Measurements from ENCODE around the gene INAFM2. TPM values are rescaled to one million over a fixed set of nuclear protein-coding genes. Genes with fewer than 3 reads are reported as not detected.

Gene INAFM2
- polyA plus RNA-seq, 2 of the 4 experiments (the other 2 are of a cell fraction) = 2.8 to 3.8 TPM

DNA sequence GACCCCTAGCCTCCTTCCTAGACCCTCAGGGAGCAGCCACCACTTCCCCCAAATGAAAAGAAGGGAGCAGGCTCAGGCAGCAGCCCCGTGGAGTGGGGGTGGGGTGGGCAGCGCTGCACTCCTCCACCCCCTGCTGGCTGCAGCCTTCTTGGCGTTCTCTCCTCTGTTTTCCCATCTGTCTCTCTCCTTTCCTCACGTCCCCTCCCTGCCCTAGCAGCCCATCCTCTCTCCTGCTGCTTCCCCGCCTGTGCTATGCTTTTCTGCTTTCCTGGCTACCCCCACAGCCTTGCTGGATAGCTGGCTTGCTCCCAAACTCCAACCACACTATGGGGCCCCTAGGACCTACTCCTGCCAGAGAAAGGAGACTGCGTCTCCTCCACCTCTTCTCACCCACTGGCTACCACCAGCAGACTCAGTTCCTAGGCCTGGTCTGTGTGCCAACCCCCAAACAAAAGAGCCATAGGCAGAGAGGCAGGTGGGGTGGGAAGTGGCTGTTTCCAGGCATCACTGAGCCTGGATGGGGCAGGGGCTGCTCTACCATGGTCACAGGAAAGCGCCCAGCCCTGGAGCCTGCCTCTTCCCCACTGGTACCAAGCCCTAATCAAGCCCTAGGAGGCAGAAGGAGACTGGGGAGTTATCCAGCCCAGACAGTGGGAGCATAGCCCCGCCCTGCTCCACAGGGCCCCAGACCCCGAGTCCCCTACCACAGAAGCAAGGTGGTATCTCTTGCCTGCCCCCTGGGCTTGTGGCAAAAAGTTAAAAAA lies 31.1 kb downstream of the INAFM2 start:
- TF ChIP-seq CBX2 (IDR thresholded peaks at IDR 0.05; ENCODE audit: borderline replicate concordance, low read depth) (no peak), SMC3 (IDR thresholded peaks at IDR 0.05) (0 out of 3 replicates have a peak, but pooled peaks have one; percentile 10)
- TF ChIP-seq, protein P1, sequence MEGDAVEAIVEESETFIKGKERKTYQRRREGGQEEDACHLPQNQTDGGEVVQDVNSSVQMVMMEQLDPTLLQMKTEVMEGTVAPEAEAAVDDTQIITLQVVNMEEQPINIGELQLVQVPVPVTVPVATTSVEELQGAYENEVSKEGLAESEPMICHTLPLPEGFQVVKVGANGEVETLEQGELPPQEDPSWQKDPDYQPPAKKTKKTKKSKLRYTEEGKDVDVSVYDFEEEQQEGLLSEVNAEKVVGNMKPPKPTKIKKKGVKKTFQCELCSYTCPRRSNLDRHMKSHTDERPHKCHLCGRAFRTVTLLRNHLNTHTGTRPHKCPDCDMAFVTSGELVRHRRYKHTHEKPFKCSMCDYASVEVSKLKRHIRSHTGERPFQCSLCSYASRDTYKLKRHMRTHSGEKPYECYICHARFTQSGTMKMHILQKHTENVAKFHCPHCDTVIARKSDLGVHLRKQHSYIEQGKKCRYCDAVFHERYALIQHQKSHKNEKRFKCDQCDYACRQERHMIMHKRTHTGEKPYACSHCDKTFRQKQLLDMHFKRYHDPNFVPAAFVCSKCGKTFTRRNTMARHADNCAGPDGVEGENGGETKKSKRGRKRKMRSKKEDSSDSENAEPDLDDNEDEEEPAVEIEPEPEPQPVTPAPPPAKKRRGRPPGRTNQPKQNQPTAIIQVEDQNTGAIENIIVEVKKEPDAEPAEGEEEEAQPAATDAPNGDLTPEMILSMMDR (IDR thresholded peaks at IDR 0.05) = no peak
- FAIRE-seq (no peak), DNase-seq (ENCODE audit: low read depth in 1 of 2, low spot score in 1 of 2) (peak in 1 of 2 experiments; percentile 23), ATAC-seq (peak; percentile 63 to 75; a peak in 4 of 6 replicates)
- Histone ChIP-seq H3K27ac (no peak overlapping the region), H3K4me3 (no peak overlapping the region), H3K4me1 (peaks cover 6% of the 10 kb centered on the region; the same call in 1 of the 3 replicates), H3K9me3 (no peaks in the 10 kb centered on the region), H3K4me2 (0 out of 3 replicates have a peak overlapping the region, but pooled peaks have one; percentile 39)
- 43% methylated on average over 9 of the region's 9 CpGs for WGBS (ENCODE audit: missing lambda C conversion rate)
- ChIA-PET POLR2A (no interaction called here), CTCF (interaction anchor here (0.6 to 7.0 kb wide), 7 partner anchors 8 to 152 kb away, joined by 3 to 49 read pairs (median 22); partner anchors contain the start of gene CCDC9B)

DNA sequence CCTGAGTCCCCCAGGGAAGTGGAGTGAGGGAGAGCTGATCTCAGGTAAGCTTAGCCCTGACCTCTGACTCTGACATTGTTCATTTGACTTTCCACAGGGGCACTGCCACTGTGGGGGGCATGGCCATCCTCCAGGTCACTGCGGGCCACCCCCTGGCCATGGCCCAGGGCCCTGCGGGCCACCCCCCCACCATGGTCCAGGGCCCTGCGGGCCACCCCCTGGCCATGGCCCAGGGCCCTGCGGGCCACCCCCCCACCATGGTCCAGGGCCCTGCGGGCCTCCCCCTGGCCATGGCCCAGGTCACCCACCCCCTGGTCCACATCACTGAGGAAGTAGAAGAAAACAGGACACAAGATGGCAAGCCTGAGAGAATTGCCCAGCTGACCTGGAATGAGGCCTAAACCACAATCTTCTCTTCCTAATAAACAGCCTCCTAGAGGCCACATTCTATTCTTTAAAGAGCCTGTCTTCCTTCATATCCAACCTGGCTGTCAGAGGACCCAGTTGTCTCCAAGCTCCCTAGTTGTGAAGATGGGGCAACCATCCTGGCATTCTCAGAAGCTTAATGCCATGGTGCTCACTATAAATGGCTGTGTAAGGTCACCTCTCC lies 32.6 kb downstream of the INAFM2 start:
- H3K4me1 ChIP-seq = peaks cover 6% of the 10 kb centered on the region; the same call in 1 of the 3 replicates
- FAIRE-seq = no peak
- no peak for TF ChIP-seq ZSCAN20 (CRISPR knock-in tag; IDR thresholded peaks at IDR 0.05)
- TF ChIP-seq EHF (CRISPR knock-in tag; IDR thresholded peaks at IDR 0.05) = no peak
- no peak for TF ChIP-seq NR3C1 (IDR thresholded peaks at IDR 0.05)
- no peak for TF ChIP-seq MYC (IDR thresholded peaks at IDR 0.05; ENCODE audit: borderline replicate concordance, low read length)
- TF ChIP-seq BHLHE40 (IDR thresholded peaks at IDR 0.05; ENCODE audit: low read depth, low read length) = no peak
- TF ChIP-seq RARB (CRISPR knock-in tag; IDR thresholded peaks at IDR 0.05) = no peak
- no peak for TF ChIP-seq HOXA7 (CRISPR knock-in tag; IDR thresholded peaks at IDR 0.05)
- TF ChIP-seq NPAS2 (CRISPR knock-in tag; IDR thresholded peaks at IDR 0.05; ENCODE audit: borderline replicate concordance) = no peak
- TF ChIP-seq TFCP2L1 (CRISPR knock-in tag; IDR thresholded peaks at IDR 0.05) = no peak
- no peak for TF ChIP-seq FOSB (CRISPR knock-in tag; IDR thresholded peaks at IDR 0.05)
- TF ChIP-seq GATA3 (IDR thresholded peaks at IDR 0.05; ENCODE audit: borderline replicate concordance) = no peak
- TF ChIP-seq, protein P2, sequence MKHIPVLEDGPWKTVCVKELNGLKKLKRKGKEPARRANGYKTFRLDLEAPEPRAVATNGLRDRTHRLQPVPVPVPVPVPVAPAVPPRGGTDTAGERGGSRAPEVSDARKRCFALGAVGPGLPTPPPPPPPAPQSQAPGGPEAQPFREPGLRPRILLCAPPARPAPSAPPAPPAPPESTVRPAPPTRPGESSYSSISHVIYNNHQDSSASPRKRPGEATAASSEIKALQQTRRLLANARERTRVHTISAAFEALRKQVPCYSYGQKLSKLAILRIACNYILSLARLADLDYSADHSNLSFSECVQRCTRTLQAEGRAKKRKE (CRISPR knock-in tag; IDR thresholded peaks at IDR 0.05; ENCODE audit: low read depth) = no peak
- no peak for TF ChIP-seq MAFK (IDR thresholded peaks at IDR 0.05; ENCODE audit: partially characterized antibody)
- ChIA-PET POLR2A (no interaction called here), CTCF (interaction anchor here (0.9 to 7.0 kb wide), 6 partner anchors 10 to 33 kb away, joined by 3 to 49 read pairs (median 21); partner anchors contain the start of genes CCDC9B and INAFM2)
- no peak overlapping the region for H3K4me2 ChIP-seq
- ATAC-seq = no peak
- H3K27ac ChIP-seq = no peak overlapping the region
- WGBS (ENCODE audit: missing lambda C conversion rate) = 71% methylated on average over 1 of the region's 5 CpGs
- no peaks in the 10 kb centered on the region for H3K9me3 ChIP-seq
- H3K4me3 ChIP-seq = no peak overlapping the region
- no peak for DNase-seq (ENCODE audit: low read depth in 1 of 2, low spot score in 1 of 2)

DNA sequence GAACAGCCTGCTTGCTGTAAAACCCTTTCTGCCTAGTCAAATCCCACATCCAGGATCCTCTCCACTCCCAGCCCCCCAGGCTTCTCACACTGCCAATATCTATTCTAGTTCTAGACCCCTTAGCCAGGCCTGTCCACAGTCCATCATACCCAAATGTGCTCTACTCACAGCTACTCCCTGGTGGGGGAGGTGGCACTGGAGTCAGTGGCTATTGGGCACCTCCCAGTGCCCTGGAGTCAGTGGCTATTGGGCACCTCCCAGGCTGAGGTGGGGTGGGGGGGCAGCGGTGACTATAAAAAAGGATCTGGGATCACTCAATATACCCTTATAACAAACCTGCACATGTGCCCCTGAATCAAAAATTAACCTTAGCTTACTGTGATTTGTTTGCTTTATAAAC lies 33.8 kb downstream of the INAFM2 start:
- TF ChIP-seq, protein P3, sequence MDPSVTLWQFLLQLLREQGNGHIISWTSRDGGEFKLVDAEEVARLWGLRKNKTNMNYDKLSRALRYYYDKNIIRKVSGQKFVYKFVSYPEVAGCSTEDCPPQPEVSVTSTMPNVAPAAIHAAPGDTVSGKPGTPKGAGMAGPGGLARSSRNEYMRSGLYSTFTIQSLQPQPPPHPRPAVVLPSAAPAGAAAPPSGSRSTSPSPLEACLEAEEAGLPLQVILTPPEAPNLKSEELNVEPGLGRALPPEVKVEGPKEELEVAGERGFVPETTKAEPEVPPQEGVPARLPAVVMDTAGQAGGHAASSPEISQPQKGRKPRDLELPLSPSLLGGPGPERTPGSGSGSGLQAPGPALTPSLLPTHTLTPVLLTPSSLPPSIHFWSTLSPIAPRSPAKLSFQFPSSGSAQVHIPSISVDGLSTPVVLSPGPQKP (IDR thresholded peaks at IDR 0.05; ENCODE audit: low read depth, low read length) = no peak
- TF ChIP-seq EHMT2 (IDR thresholded peaks at IDR 0.05; ENCODE audit: low read depth) (no peak), CHD4 (IDR thresholded peaks at IDR 0.05; ENCODE audit: borderline replicate concordance) (no peak), GATA3 (IDR thresholded peaks at IDR 0.05; ENCODE audit: borderline replicate concordance) (no peak), POLR2A (IDR thresholded peaks at IDR 0.05; ENCODE audit: low read length) (no peak), HEYL (CRISPR knock-in tag; IDR thresholded peaks at IDR 0.05) (no peak), EHF (CRISPR knock-in tag; IDR thresholded peaks at IDR 0.05) (no peak), NR3C1 (IDR thresholded peaks at IDR 0.05) (no peak), NPAS2 (CRISPR knock-in tag; IDR thresholded peaks at IDR 0.05; ENCODE audit: borderline replicate concordance) (no peak), HOXA7 (CRISPR knock-in tag; IDR thresholded peaks at IDR 0.05) (no peak)
- TF ChIP-seq, protein P2 (CRISPR knock-in tag; IDR thresholded peaks at IDR 0.05; ENCODE audit: low read depth) = no peak
- TF ChIP-seq, protein P4, sequence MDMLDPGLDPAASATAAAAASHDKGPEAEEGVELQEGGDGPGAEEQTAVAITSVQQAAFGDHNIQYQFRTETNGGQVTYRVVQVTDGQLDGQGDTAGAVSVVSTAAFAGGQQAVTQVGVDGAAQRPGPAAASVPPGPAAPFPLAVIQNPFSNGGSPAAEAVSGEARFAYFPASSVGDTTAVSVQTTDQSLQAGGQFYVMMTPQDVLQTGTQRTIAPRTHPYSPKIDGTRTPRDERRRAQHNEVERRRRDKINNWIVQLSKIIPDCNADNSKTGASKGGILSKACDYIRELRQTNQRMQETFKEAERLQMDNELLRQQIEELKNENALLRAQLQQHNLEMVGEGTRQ (IDR thresholded peaks at IDR 0.05) = no peak
- H3K27ac ChIP-seq = no peak overlapping the region
- DNase-seq (ENCODE audit: low read depth in 1 of 2, low spot score in 1 of 2) = no peak
- 27% methylated on average over 1 of the region's 1 CpG for WGBS (ENCODE audit: missing lambda C conversion rate)
- POLR2A ChIA-PET = no interaction called here
- no peaks in the 10 kb centered on the region for H3K9me3 ChIP-seq
- CTCF ChIA-PET = interaction anchor here (1.0 to 4.8 kb wide), 5 partner anchors 11 to 34 kb away, joined by 3 to 43 read pairs (median 10); partner anchors contain the start of gene INAFM2
- H3K4me3 ChIP-seq = no peak overlapping the region; the same call in 2 of the 3 replicates
- peak overlapping the region; percentile 94 for H3K4me2 ChIP-seq
- FAIRE-seq = no peak
- ATAC-seq = no peak
- peaks cover 6% of the 10 kb centered on the region; the same call in 1 of the 3 replicates for H3K4me1 ChIP-seq
